B cell (primary cell): ENCODE data around the gene APLF. TPM values are rescaled to one million over a fixed set of nuclear protein-coding genes. Genes with fewer than 3 reads are reported as not detected.

Source experiments
- ATAC-seq: fragments of 200-7000 bp; cut with Tn5 transposase; one replicate; pipeline ENCODE4 v1.10.0; 2021; ENCODE audit warnings: low read depth, mild to moderate bottlenecking, moderate number of reproducible peaks, moderate library complexity
- CTCF ChIA-PET: fragments of 350-600 bp; sonication (Branson Sonifier 250); formaldehyde crosslinking; loops from one replicate; lab custom pipeline; 2021; ENCODE audit warnings: antibody characterized with exemption, inconsistent platforms; lab: Charles Lee
- POLR2A ChIA-PET: fragments of 350-600 bp; sonication (Branson Sonifier 250); formaldehyde crosslinking; loops from one replicate; lab custom pipeline; 2021; ENCODE audit warnings: antibody characterized with exemption; lab: Charles Lee
- DNase-seq: peaks from one replicate; pipeline ENCODE4 v3.0.0; 2013
- H2AFZ ChIP-seq: 2 replicates; pipeline ENCODE4 v1.6.1; 2012; ENCODE audit warnings: mild to moderate bottlenecking, low read depth, low read length; ENCODE audit not compliant: insufficient read depth, poor library complexity, severe bottlenecking
- H3K27ac ChIP-seq, 2 donors: 1 replicate in 1 of 2; 2 replicates in 1 of 2; pipeline ENCODE4 v1.5.1; 2012 to 2013; ENCODE audit warnings: low read length in 2 of 2, mild to moderate bottlenecking in 2 of 2, moderate library complexity in 1 of 2
- H3K27me3 ChIP-seq, 4 experiments: fragments of 200-600 bp in 1 of 4; sonication (generic) in 1 of 4; replicated peaks in 1 of 4; 1 replicate in 2 of 4; 2 replicates in 2 of 4; pipeline versions ENCODE4 v1.6.1 to v1.7.0; 2013 to 2016; ENCODE audit warnings: low read length in 3 of 4, mild to moderate bottlenecking in 2 of 4, mixed read lengths in 1 of 4, moderate library complexity in 1 of 4; ENCODE audit not compliant: insufficient read depth in 4 of 4, control insufficient read depth in 3 of 4; ENCODE audit errors: control extremely low read depth in 1 of 4
- H3K36me3 ChIP-seq, 2 experiments: replicated peaks in 1 of 2; 1 replicate in 1 of 2; 2 replicates in 1 of 2; pipeline versions ENCODE4 v1.6.1 to v1.7.1; 2013; ENCODE audit warnings: low read length in 1 of 2; ENCODE audit not compliant: insufficient read depth in 2 of 2, control insufficient read depth in 1 of 2; ENCODE audit errors: control extremely low read depth in 1 of 2, extremely low read depth in 1 of 2
- H3K4me1 ChIP-seq, 2 donors: fragments of 200-600 bp in 1 of 2; sonication (generic) in 1 of 2; 1 replicate in 1 of 2; 2 replicates in 1 of 2; pipeline versions ENCODE4 v1.5.1 to v1.6.1; 2013 to 2017; ENCODE audit warnings: low read length in 2 of 2; ENCODE audit not compliant: control insufficient read depth in 2 of 2, insufficient read depth in 2 of 2
- H3K4me2 ChIP-seq: replicated peaks from 2 replicates; pipeline ENCODE3; 2012; ENCODE audit warnings: mild to moderate bottlenecking, low read depth, low read length; ENCODE audit not compliant: poor library complexity, severe bottlenecking
- H3K4me3 ChIP-seq, 5 experiments: fragments of 200-600 bp in 1 of 5; sonication (generic) in 1 of 5; 1 replicate in 3 of 5; 2 replicates in 2 of 5; pipeline versions ENCODE4 v1.5.1 to v1.7.0; 2011 to 2016; ENCODE audit warnings: low read length in 4 of 5, mild to moderate bottlenecking in 4 of 5, low read depth in 2 of 5, control low read depth in 1 of 5, moderate library complexity in 1 of 5; ENCODE audit not compliant: insufficient read depth in 1 of 5; ENCODE audit errors: control extremely low read depth in 1 of 5, extremely low read depth in 1 of 5
- H3K79me2 ChIP-seq: fragments of 200-600 bp; sonication (generic); one replicate; pipeline ENCODE4 v1.6.0; 2016; ENCODE audit warnings: low read length; ENCODE audit not compliant: control insufficient read depth, insufficient read depth
- H3K9ac ChIP-seq: fragments of 200-600 bp; sonication (generic); 2 replicates; pipeline ENCODE4 v1.6.1; 2017; ENCODE audit warnings: mild to moderate bottlenecking, low read length, moderate library complexity
- H3K9me3 ChIP-seq, 3 donors: one replicate each; pipeline versions ENCODE4 v1.6.1 to v1.7.1; 2013; ENCODE audit warnings: low read length in 2 of 3; ENCODE audit not compliant: control insufficient read depth in 2 of 3, insufficient read depth in 1 of 3; ENCODE audit errors: control extremely low read depth in 1 of 3
- H4K20me1 ChIP-seq: 2 replicates; pipeline ENCODE4 v1.6.0; 2012; ENCODE audit warnings: mild to moderate bottlenecking, low read length; ENCODE audit not compliant: insufficient read depth, control insufficient read depth, poor library complexity, severe bottlenecking
- H3K27ac Mint-ChIP-seq: one replicate; pipeline ENCODE4 v1.8.0; 2021; ENCODE audit warnings: mixed read lengths
- H3K27me3 Mint-ChIP-seq: one replicate; pipeline ENCODE4 v1.8.0; 2021; ENCODE audit warnings: mixed read lengths
- H3K4me1 Mint-ChIP-seq: one replicate; pipeline ENCODE4 v1.8.0; 2021; ENCODE audit warnings: mixed read lengths
- H3K4me3 Mint-ChIP-seq: one replicate; pipeline ENCODE4 v1.8.0; 2021; ENCODE audit warnings: mixed read lengths
- H3K9me3 Mint-ChIP-seq: one replicate; pipeline ENCODE4 v1.8.0; 2022; ENCODE audit warnings: mixed read lengths; ENCODE audit not compliant: insufficient read depth
- CTCF ChIP-seq: fragments of 200-600 bp; IDR thresholded peaks from one replicate; pipeline ENCODE4 v1.8.0; 2022; ENCODE audit warnings: antibody characterized with exemption, mild to moderate bottlenecking
- EZH2 ChIP-seq: IDR thresholded peaks from 2 replicates; pipeline ENCODE4 v1.6.1; 2012; ENCODE audit warnings: borderline replicate concordance, low read depth, mild to moderate bottlenecking, moderate library complexity, low read length; ENCODE audit not compliant: insufficient read depth, poor library complexity, severe bottlenecking
- WGBS: methylation state at CpG from one replicate; pipeline ENCODE4 v1.1.5; 2013; ENCODE audit warnings: missing lambda C conversion rate; ENCODE audit not compliant: insufficient coverage; 5-methylcytosine and 5-hydroxymethylcytosine counted together
- intact Hi-C: fragments of 100-400 bp; cut with micrococcal nuclease; formaldehyde crosslinking; loops from one replicate; pipeline ENCODE4 v1.10.0; 2022
- polyA plus RNA-seq: library from polyadenylated mRNA; depleted of rRNA; stranded (reverse); fragments of >200 nt; gene quantifications from 2 replicates; pipeline ENCODE4 v1.2.3, GENCODE V29; 2012
- total RNA-seq, 2 donors: library from RNA; stranded (reverse); fragments of 120-200 nt in 1 of 2; gene quantifications; 1 replicate in 1 of 2; 2 replicates in 1 of 2; pipeline versions ENCODE4 v1.2.3 to v1.2.4, GENCODE V29; 2013 to 2022

APLF gene
- total and polyA plus RNA-seq, 2 donors (not counting 1 experiment from before 2014, with no cell fraction given), result 1.3 to 6.3 TPM

- no peak overlapping the region for H3K9ac ChIP-seq
- ATAC-seq, result no peak
- ChIA-PET POLR2A (no interaction called here), CTCF (interaction anchor here (2.2 to 9.5 kb wide), 3 partner anchors 220 to 444 kb away, joined by 5 to 142 read pairs (median 23); no protein-coding TSS in a partner anchor)
- Mint-ChIP-seq H3K27ac (no peak overlapping the region), H3K4me3 (no peak overlapping the region), H3K9me3 (no peaks in the 10 kb centered on the region), H3K27me3 (no peaks in the 10 kb centered on the region), H3K4me1 (peaks cover 4% of the 10 kb centered on the region)
- TF ChIP-seq CTCF, result no peak
- TF ChIP-seq EZH2, result no peak
- no peak overlapping the region for H3K27ac ChIP-seq
- no peaks in the 10 kb centered on the region for H3K36me3 ChIP-seq
- no peaks in the 10 kb centered on the region for H3K27me3 ChIP-seq
- no peaks in the 10 kb centered on the region for H3K9me3 ChIP-seq
- H3K4me2 ChIP-seq, result no peak overlapping the region
- intact Hi-C loops, result no loop called here
- DNase-seq, result no peak
- H3K4me1 ChIP-seq, result peaks cover 0 to 2% of the 10 kb centered on the region in 2 donors
- no CpG with 5 or more reads among the region's 1 CpG for WGBS
- H4K20me1 ChIP-seq, result no peaks in the 10 kb centered on the region
- no peaks in the 10 kb centered on the region for H3K79me2 ChIP-seq
- H3K4me3 ChIP-seq, result no peak overlapping the region
- no peak overlapping the region for H2AFZ ChIP-seq
Observed at GRCh38 chr2:68489282-68489681, 21.9 kb downstream of the APLF start.

DNA sequence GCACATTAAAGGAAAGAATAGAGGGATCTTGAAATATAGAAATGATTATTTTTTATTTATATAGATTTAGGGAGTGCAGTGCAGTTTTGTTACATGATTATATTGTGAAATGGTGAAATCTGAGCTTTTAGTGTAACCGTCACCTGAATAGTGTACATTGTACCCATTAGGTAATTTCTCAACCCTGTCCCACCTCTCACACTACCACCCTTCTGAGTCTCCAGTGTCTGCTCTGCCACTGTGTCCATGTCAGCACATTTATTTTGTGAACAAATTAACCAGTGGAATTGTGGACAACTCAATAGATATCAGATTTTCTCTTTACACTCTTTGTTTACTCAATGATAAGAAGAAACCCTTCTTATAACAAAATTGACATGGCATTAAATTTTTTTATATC lies 24.2 kb downstream of the APLF start:
- no peak overlapping the region for H3K27ac Mint-ChIP-seq
- Histone ChIP-seq H3K79me2 (no peaks in the 10 kb centered on the region), H3K4me3 (no peak overlapping the region), H3K27ac (no peak overlapping the region), H2AFZ (no peak overlapping the region), H3K9ac (no peak overlapping the region), H3K4me1 (peaks cover 0 to 2% of the 10 kb centered on the region in 2 donors), H4K20me1 (no peaks in the 10 kb centered on the region), H3K9me3 (peaks cover under 1 to 12% (median 2%) of the 10 kb centered on the region in 3 donors), H3K4me2 (no peak overlapping the region), H3K27me3 (no peaks in the 10 kb centered on the region), H3K36me3 (peaks cover 0 to 1% of the 10 kb centered on the region in 2 experiments)
- POLR2A ChIA-PET, result no interaction called here
- CTCF ChIA-PET, result interaction anchor here (9.5 kb wide), 1 partner anchor 433 kb away, joined by 142 read pairs; no protein-coding TSS in a partner anchor
- ATAC-seq, result no peak
- no peak for DNase-seq
- no peaks in the 10 kb centered on the region for H3K9me3 Mint-ChIP-seq
- WGBS, result no CpG with 5 or more reads among the region's 1 CpG
- H3K4me1 Mint-ChIP-seq, result peaks cover 4% of the 10 kb centered on the region
- no peak overlapping the region for H3K4me3 Mint-ChIP-seq
- no peak for TF ChIP-seq EZH2
- no peak for TF ChIP-seq CTCF
- H3K27me3 Mint-ChIP-seq, result no peaks in the 10 kb centered on the region
- intact Hi-C loops, result no loop called here
